ENCODE data around the gene RNU5D-1. TPM values are rescaled to one million over a fixed set of nuclear protein-coding genes. Genes with fewer than 3 reads are reported as not detected.
"Not testable (repeated sequence)": the region's sequence is repeated elsewhere in the genome, so short reads cannot be mapped to it uniquely, and the experiment has no call there.

Gene RNU5D-1
- total RNA-seq, 1 experiment from 2014 or later: not detected

- Mint-ChIP-seq H3K27me3 (ENCODE audit: unreplicated experiment) (no peaks in the 10 kb centered on the region), H3K4me1 (ENCODE audit: low read depth, unreplicated experiment) (peaks cover 20% of the 10 kb centered on the region), H3K4me3 (ENCODE audit: low read depth, unreplicated experiment) (no peak overlapping the region), H3K9me3 (ENCODE audit: low read depth, unreplicated experiment) (peaks cover 3% of the 10 kb centered on the region), H3K36me3 (ENCODE audit: insufficient read depth, unreplicated experiment) (no peaks in the 10 kb centered on the region), H3K27ac (ENCODE audit: unreplicated experiment) (no peak overlapping the region)
- no peak for DNase-seq
- CTCF ChIA-PET: interaction anchor here (1.4 kb wide), 1 partner anchor 31 kb away, joined by 4 read pairs; the partner anchor contains the start of genes ARMH1 and TMEM53
- TF ChIP-seq CTCF (IDR thresholded peaks at IDR 0.05; ENCODE audit: unreplicated experiment): no peak
- intact Hi-C loops (cut with micrococcal nuclease; ENCODE audit: unreplicated experiment): no loop called here
- no TSS peak for BruUV-seq (replicated peaks)
These were observed 25.5 kb downstream of the RNU5D-1 start for GRCh38 chr1:44705470-44705869.

GRCh38 chr1:44701141-44701573 is 29.8 kb downstream of the RNU5D-1 start:
- CTCF ChIA-PET: no interaction called here
- no peaks in the 10 kb centered on the region for H3K27me3 Mint-ChIP-seq (ENCODE audit: unreplicated experiment)
- intact Hi-C loops (cut with micrococcal nuclease; ENCODE audit: unreplicated experiment): no loop called here
- H3K4me3 Mint-ChIP-seq (ENCODE audit: low read depth, unreplicated experiment): no peak overlapping the region
- H3K36me3 Mint-ChIP-seq (ENCODE audit: insufficient read depth, unreplicated experiment): no peaks in the 10 kb centered on the region
- no peak for TF ChIP-seq CTCF (IDR thresholded peaks at IDR 0.05; ENCODE audit: unreplicated experiment)
- H3K9me3 Mint-ChIP-seq (ENCODE audit: low read depth, unreplicated experiment): no peaks in the 10 kb centered on the region
- no TSS peak for BruUV-seq (replicated peaks)
- H3K4me1 Mint-ChIP-seq (ENCODE audit: low read depth, unreplicated experiment): peaks cover 7% of the 10 kb centered on the region
- DNase-seq: no peak
- no peak overlapping the region for H3K27ac Mint-ChIP-seq (ENCODE audit: unreplicated experiment)

- CTCF ChIA-PET: no interaction called here
- intact Hi-C loops (cut with micrococcal nuclease; ENCODE audit: unreplicated experiment): no loop called here
- no peak for TF ChIP-seq CTCF (IDR thresholded peaks at IDR 0.05; ENCODE audit: unreplicated experiment)
- H3K4me3 Mint-ChIP-seq (ENCODE audit: low read depth, unreplicated experiment): no peak overlapping the region
- DNase-seq: no peak
- no peaks in the 10 kb centered on the region for H3K27me3 Mint-ChIP-seq (ENCODE audit: unreplicated experiment)
- peaks cover 7% of the 10 kb centered on the region for H3K4me1 Mint-ChIP-seq (ENCODE audit: low read depth, unreplicated experiment)
- no peaks in the 10 kb centered on the region for H3K9me3 Mint-ChIP-seq (ENCODE audit: low read depth, unreplicated experiment)
- BruUV-seq (replicated peaks): no TSS peak
- H3K27ac Mint-ChIP-seq (ENCODE audit: unreplicated experiment): no peak overlapping the region
- H3K36me3 Mint-ChIP-seq (ENCODE audit: insufficient read depth, unreplicated experiment): no peaks in the 10 kb centered on the region
These were observed 30.4 kb downstream of the RNU5D-1 start for GRCh38 chr1:44700573-44700972.

DNA sequence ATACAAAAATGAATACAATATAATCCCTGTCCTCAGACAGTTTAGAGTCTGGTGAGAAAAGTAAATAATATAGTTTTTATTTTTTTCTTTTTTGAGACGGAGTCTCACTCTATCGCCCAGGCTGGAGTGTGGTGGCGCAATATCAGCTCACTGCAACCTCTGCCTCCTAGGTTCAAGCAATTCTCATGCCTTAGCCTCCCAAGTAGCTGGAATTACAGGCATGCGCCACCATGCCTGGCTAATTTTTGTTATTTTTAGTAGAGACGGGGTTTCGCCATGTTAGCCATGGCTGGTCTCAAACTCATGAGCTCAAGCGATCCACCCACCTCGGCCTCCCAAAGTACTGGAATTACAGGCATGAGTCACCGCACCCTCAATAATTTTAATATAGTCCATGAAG is 31.6 kb downstream of the RNU5D-1 start:
- H3K4me1 Mint-ChIP-seq (ENCODE audit: low read depth, unreplicated experiment); H3K9me3 Mint-ChIP-seq (ENCODE audit: low read depth, unreplicated experiment); BruUV-seq (replicated peaks); H3K27ac Mint-ChIP-seq (ENCODE audit: unreplicated experiment); H3K4me3 Mint-ChIP-seq (ENCODE audit: low read depth, unreplicated experiment); H3K27me3 Mint-ChIP-seq (ENCODE audit: unreplicated experiment); DNase-seq; H3K36me3 Mint-ChIP-seq (ENCODE audit: insufficient read depth, unreplicated experiment); intact Hi-C loops (cut with micrococcal nuclease; ENCODE audit: unreplicated experiment): not testable (repeated sequence)
- CTCF ChIA-PET: interaction anchor here (0.7 kb wide), 1 partner anchor 14 kb away, joined by 7 read pairs; no protein-coding TSS in a partner anchor

DNA sequence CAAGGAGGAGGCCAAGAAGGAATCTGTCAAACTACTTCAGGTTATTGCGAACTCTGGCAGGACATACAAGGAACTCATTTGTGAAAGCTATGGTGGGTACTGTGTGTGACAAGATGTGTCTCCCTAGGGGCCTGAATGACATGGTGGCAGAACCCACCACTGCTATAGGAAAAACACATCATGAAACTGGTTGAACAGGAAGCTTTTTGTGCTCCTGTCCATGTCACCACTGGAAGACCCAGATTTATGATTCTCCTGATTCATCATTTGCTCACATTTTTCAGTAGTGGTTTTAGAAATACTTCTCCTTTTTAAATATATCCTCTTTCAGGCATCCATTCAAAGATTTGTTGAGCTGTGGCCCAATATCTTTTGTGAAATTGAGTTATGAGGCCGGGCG is 32.8 kb downstream of the RNU5D-1 start:
- peaks cover 7% of the 10 kb centered on the region for H3K4me1 Mint-ChIP-seq (ENCODE audit: low read depth, unreplicated experiment)
- no peak for TF ChIP-seq CTCF (IDR thresholded peaks at IDR 0.05; ENCODE audit: unreplicated experiment)
- no peak for DNase-seq
- no peaks in the 10 kb centered on the region for H3K9me3 Mint-ChIP-seq (ENCODE audit: low read depth, unreplicated experiment)
- H3K27me3 Mint-ChIP-seq (ENCODE audit: unreplicated experiment): no peaks in the 10 kb centered on the region
- no TSS peak for BruUV-seq (replicated peaks)
- H3K27ac Mint-ChIP-seq (ENCODE audit: unreplicated experiment): no peak overlapping the region
- H3K36me3 Mint-ChIP-seq (ENCODE audit: insufficient read depth, unreplicated experiment): no peaks in the 10 kb centered on the region
- H3K4me3 Mint-ChIP-seq (ENCODE audit: low read depth, unreplicated experiment): no peak overlapping the region
- CTCF ChIA-PET: interaction anchor here (0.5 to 1.8 kb wide), 3 partner anchors 29 to 45 kb away, joined by 3 to 8 read pairs (median 5); no protein-coding TSS in a partner anchor
- intact Hi-C loops (cut with micrococcal nuclease; ENCODE audit: unreplicated experiment): no loop called here
